Measurements from ENCODE around the gene C2CD5.

- TF ChIP-seq CTCF (IDR thresholded peaks at IDR 0.05; ENCODE audit: insufficient read depth, low read length, poor library complexity, severe bottlenecking) (no peak), EZH2phosphoT487 (conservative IDR thresholded peaks at IDR 0.05; ENCODE audit: low read length) (no peak)
Observed at GRCh38 chr12:22415342-22416309, 128.7 kb downstream of the C2CD5 start.

All from SU-DHL-6 (cell line).